Left ventricle myocardium inferior (tissue), 1 donor: ENCODE data around the gene CALCR. TPM values are rescaled to one million over a fixed set of nuclear protein-coding genes. Genes with fewer than 3 reads are reported as not detected.

Experiments
- DNase-seq: peaks from one replicate; pipeline ENCODE4 v3.0.0-alpha.2; 2020
- H3K27ac ChIP-seq: fragments of 200-600 bp; replicated peaks from 2 replicates; pipeline ENCODE4 v1.8.0; 2021
- H3K27me3 ChIP-seq: fragments of 200-600 bp; 2 replicates; pipeline ENCODE4 v1.8.0; 2021; ENCODE audit warnings: low read depth
- H3K36me3 ChIP-seq: fragments of 200-600 bp; 2 replicates; pipeline ENCODE4 v1.8.0; 2021
- H3K4me1 ChIP-seq: fragments of 200-600 bp; 2 replicates; pipeline ENCODE4 v1.8.0; 2021
- H3K4me3 ChIP-seq: fragments of 200-600 bp; 2 replicates; pipeline ENCODE4 v1.8.0; 2021; ENCODE audit warnings: mild to moderate bottlenecking, moderate library complexity
- H3K9me3 ChIP-seq: fragments of 200-600 bp; replicated peaks from 2 replicates; pipeline ENCODE4 v1.8.0; 2021
- intact Hi-C: fragments of 100-400 bp; cut with micrococcal nuclease; formaldehyde crosslinking; loops from one replicate; pipeline ENCODE4 v1.11.0; 2022
- total RNA-seq: library from RNA; stranded (reverse); fragmentation: NEBNext Ultra II Directional; extraction: Animal tissue kit (Norgen Biotek cat#: 25700); gene quantifications from one replicate; pipeline ENCODE4 v1.2.1, GENCODE V29; 2021
- TF ChIP-seq, protein P1 (sequence below): fragments of 200-600 bp; IDR thresholded peaks from 2 replicates; pipeline ENCODE4 v1.8.0; 2021; ENCODE audit warnings: antibody characterized with exemption, mild to moderate bottlenecking, borderline replicate concordance
- donor health status: DM: no; HTN: yes; CAD: no; lungs with severe emphysema.

Gene CALCR
- total RNA-seq, 1 donor from 2014 or later = 0.08 TPM

DNA sequence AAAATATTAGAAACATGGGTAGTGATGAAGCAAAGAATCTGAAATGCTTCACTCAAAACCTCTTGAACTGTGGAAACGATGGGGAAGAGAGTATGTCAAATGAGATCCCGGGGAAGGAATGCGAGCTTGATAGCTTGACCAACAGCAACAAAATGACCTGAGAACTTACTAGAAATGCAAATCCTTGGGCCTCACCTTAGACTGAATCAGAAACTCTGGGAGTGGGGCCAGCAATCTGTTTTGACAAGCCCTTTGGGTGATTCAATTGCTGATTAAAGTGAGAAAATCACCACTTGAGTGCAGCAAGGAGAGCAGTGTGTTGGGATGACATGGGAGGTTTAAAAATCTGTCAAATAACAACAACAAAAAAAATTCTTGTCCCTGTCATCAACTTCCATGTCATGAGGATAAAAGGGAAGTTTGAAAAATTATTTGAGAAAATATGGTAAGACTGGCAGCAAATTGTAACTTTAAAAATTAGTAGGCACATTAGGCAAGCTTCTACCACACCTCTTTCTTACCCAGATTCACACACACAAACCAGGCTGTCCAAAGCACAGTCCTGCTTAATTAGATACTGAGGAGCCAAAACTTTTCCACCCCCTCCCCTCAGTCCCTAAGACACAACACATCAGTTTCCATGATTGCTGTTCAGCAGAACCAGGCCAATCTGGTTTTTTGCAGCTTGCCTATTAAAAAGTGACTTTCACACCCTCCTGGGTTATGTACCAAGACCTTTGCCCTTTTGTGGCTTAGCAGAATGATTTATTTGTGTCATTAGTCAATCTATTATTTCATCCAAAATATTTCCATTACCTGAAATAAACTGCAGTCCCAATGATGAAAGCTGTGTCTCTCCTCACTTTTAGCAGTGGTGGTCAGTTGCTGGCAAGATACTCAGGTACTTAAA lies 15.6 kb downstream of the CALCR start:
- intact Hi-C loops = loop anchor here (10.0 kb wide), 1 partner anchor 314 kb away; no protein-coding TSS in a partner anchor
- Histone ChIP-seq H3K4me3 (no peak overlapping the region), H3K27me3 (peaks cover 7% of the 10 kb centered on the region), H3K36me3 (no peaks in the 10 kb centered on the region), H3K9me3 (no peaks in the 10 kb centered on the region), H3K4me1 (no peaks in the 10 kb centered on the region), H3K27ac (peak overlapping the region; percentile 25)
- TF ChIP-seq, protein P1, sequence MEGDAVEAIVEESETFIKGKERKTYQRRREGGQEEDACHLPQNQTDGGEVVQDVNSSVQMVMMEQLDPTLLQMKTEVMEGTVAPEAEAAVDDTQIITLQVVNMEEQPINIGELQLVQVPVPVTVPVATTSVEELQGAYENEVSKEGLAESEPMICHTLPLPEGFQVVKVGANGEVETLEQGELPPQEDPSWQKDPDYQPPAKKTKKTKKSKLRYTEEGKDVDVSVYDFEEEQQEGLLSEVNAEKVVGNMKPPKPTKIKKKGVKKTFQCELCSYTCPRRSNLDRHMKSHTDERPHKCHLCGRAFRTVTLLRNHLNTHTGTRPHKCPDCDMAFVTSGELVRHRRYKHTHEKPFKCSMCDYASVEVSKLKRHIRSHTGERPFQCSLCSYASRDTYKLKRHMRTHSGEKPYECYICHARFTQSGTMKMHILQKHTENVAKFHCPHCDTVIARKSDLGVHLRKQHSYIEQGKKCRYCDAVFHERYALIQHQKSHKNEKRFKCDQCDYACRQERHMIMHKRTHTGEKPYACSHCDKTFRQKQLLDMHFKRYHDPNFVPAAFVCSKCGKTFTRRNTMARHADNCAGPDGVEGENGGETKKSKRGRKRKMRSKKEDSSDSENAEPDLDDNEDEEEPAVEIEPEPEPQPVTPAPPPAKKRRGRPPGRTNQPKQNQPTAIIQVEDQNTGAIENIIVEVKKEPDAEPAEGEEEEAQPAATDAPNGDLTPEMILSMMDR = no peak
- DNase-seq = no peak

DNA sequence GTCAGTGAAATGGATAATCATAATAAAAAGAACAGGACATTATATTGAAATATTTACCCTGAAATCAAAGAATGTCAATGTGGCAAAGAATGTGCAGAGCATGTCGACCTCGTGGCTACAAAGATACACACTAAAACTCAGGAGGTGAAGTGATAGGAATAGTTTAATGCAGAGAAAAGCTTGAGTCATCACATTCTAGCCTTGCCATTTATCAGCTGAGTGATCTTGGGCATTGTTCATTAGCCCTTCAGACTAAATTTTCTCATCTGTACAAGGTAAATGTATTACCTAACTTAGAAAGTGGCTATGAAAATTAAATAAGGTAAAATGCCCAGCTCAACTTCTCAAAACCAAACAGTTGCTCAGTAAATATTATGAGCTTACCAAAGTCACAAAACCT lies 22.6 kb downstream of the CALCR start:
- Histone ChIP-seq H3K27ac (no peak overlapping the region), H3K4me3 (no peak overlapping the region), H3K4me1 (no peaks in the 10 kb centered on the region), H3K9me3 (no peaks in the 10 kb centered on the region), H3K27me3 (no peaks in the 10 kb centered on the region), H3K36me3 (no peaks in the 10 kb centered on the region)
- intact Hi-C loops = loop anchor here (10.0 kb wide), 1 partner anchor 307 kb away; no protein-coding TSS in a partner anchor
- DNase-seq = no peak
- TF ChIP-seq, protein P1 = no peak

DNA sequence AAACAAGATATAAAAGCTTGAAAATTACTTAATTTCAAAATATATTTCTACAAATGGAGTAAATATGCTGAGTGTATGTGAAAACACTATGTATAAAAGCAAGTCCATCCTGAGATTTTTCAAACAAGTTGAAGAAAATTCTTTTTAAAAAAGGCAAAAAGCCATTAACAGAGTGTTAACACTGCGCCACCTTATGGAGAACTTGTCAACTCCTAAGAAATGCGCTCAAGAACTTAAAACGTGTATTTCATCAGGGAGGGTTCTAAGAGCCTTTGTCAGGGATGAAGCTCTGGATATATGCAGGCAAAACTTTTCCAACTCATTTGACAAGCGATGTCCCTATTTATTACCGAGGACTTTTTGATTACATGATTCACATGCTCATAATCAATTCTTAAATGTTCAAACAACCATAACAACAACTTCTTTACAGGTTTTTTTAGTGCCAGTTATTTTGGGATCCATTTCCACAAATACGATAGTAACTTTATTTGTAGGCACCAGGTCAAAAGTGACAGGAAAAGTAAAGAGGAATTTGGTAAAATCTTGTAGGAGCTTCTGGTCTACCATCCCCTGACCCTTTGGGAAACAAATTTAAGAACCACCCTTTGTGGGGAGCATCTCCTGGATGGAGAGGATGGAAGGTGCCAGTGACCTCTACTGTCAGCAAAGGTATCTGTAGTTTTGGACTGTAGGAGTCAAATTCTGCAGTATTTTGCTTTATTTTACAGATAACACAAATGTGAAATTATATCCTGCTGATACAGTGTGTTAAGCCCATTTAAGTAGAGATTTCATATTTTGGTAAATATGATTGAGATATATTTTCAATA lies 23.2 kb downstream of the CALCR start:
- H3K4me1 ChIP-seq = no peaks in the 10 kb centered on the region
- no peak overlapping the region for H3K27ac ChIP-seq
- no peak for DNase-seq
- no peak overlapping the region for H3K4me3 ChIP-seq
- H3K36me3 ChIP-seq = no peaks in the 10 kb centered on the region
- TF ChIP-seq, protein P1 = peak; percentile 45
- no peaks in the 10 kb centered on the region for H3K27me3 ChIP-seq
- intact Hi-C loops = loop anchor here (10.0 kb wide), 1 partner anchor 306 kb away; no protein-coding TSS in a partner anchor
- no peaks in the 10 kb centered on the region for H3K9me3 ChIP-seq

DNA sequence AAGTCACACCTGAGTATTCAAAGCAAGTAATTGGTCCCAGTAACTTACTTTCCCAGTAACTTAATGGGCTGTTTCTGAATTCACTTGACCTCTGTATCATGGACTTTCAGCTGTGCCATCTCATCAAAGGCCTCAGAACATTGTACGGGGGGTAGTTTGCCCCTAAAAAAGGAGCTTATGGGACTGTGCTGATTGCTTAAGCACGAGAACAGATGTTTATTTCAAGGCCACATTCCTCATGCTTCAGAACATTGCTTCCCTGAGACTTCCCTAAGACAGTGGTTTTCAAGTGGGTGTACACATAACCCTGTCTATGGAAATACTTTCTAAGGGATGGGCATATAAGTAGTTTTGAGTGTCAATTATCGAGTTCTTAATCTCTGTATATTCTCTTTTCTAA lies 26.8 kb downstream of the CALCR start:
- Histone ChIP-seq H3K9me3 (no peaks in the 10 kb centered on the region), H3K27me3 (no peaks in the 10 kb centered on the region), H3K4me1 (no peaks in the 10 kb centered on the region), H3K4me3 (no peak overlapping the region), H3K36me3 (no peaks in the 10 kb centered on the region), H3K27ac (no peak overlapping the region)
- DNase-seq = no peak
- TF ChIP-seq, protein P1 = no peak
- intact Hi-C loops = no loop called here

DNA sequence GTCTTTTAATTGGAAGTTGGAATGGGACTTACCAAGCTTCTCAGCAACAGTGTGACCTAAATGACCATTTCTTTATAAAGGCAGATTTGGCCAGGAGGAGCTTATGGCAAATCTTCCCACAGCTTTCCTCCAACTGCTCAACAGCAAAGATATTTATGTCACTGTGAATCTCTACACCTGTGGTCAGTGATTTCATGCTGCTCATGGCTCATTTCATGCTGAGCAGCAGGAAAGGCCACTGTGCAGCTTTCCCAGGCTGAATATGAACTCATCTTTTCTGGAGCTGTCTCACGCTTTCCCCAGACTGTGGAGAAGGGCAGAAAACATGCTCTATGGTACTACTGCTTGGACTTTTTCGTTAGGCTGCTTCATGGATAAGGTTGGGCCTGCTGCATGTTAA lies 29.8 kb downstream of the CALCR start:
- Histone ChIP-seq H3K27ac (no peak overlapping the region), H3K27me3 (no peaks in the 10 kb centered on the region), H3K4me3 (no peak overlapping the region), H3K36me3 (no peaks in the 10 kb centered on the region), H3K9me3 (no peaks in the 10 kb centered on the region), H3K4me1 (no peaks in the 10 kb centered on the region)
- DNase-seq = no peak
- TF ChIP-seq, protein P1 = no peak
- intact Hi-C loops = no loop called here
